Right ventricle myocardium superior (tissue), 1 donor: ENCODE results near the gene DGAT2. TPM values are rescaled to one million over a fixed set of nuclear protein-coding genes. Genes with fewer than 3 reads are reported as not detected.

ENCODE experiments used
- ATAC-seq: fragments of 200-7000 bp; cut with Tn5 transposase; one replicate; pipeline ENCODE4 v1.9.1; 2020; ENCODE audit warnings: mild to moderate bottlenecking; ENCODE audit not compliant: poor library complexity
- DNase-seq: peaks from one replicate; pipeline ENCODE4 v3.0.0-alpha.2; 2020
- intact Hi-C: fragments of 100-400 bp; cut with DNase I; formaldehyde crosslinking; loops from one replicate; pipeline ENCODE4 v1.11.2; 2022
- total RNA-seq: library from RNA; stranded (reverse); fragmentation: NEBNext Ultra II Directional; extraction: Animal tissue kit (Norgen Biotek cat#: 25700); gene quantifications from one replicate; pipeline ENCODE4 v1.2.1, GENCODE V29; 2021
- donor health status: DM: no; HTN: yes; CAD: no; lungs with severe emphysema.

The DGAT2 gene
- total RNA-seq, 1 donor from 2014 or later, result 20.7 TPM

GRCh38 chr11:75792127-75792731 lies 23.7 kb downstream of the DGAT2 start:
- intact Hi-C loops, result no loop called here
- ATAC-seq (no peak), DNase-seq (peak; percentile 22)

GRCh38 chr11:75792997-75793800 lies 24.6 kb downstream of the DGAT2 start:
- intact Hi-C loops, result no loop called here
- peak; percentile 76 for ATAC-seq
- peak; percentile 80 for DNase-seq

GRCh38 chr11:75793966-75794365 lies 25.4 kb downstream of the DGAT2 start:
- peak; percentile 46 for ATAC-seq
- intact Hi-C loops, result no loop called here

GRCh38 chr11:75795276-75796090 lies 26.9 kb downstream of the DGAT2 start:
- intact Hi-C loops, result no loop called here
- ATAC-seq, result peak; percentile 9

More at GRCh38 chr11:75793966-75794365, 25.4 kb downstream of the DGAT2 start:
- peak; percentile 51 for DNase-seq

GRCh38 chr11:75796091-75796435 lies 27.5 kb downstream of the DGAT2 start:
- no peak for ATAC-seq
- intact Hi-C loops, result no loop called here
- no peak for DNase-seq

More at GRCh38 chr11:75795276-75796090, 26.9 kb downstream of the DGAT2 start:
- peak; percentile 33 for DNase-seq

GRCh38 chr11:75797116-75797515 lies 28.5 kb downstream of the DGAT2 start:
- intact Hi-C loops, result no loop called here
- ATAC-seq (no peak), DNase-seq (peak; percentile 27)

- intact Hi-C loops, result no loop called here
- DNase-seq (peak; percentile 22), ATAC-seq (no peak)
These were observed 29.2 kb downstream of the DGAT2 start for GRCh38 chr11:75797792-75798191.

GRCh38 chr11:75800136-75800675 lies 31.6 kb downstream of the DGAT2 start:
- intact Hi-C loops, result loop anchor here (10.0 kb wide), 1 partner anchor 355 kb away; no protein-coding TSS in a partner anchor
- ATAC-seq (no peak), DNase-seq (peak; percentile 11)

- ATAC-seq, result no peak
- no peak for DNase-seq
- intact Hi-C loops, result loop anchor here (10.0 kb wide), 1 partner anchor 354 kb away; no protein-coding TSS in a partner anchor
These were observed 32.3 kb downstream of the DGAT2 start for GRCh38 chr11:75800728-75801361.

GRCh38 chr11:75801362-75802020 lies 32.9 kb downstream of the DGAT2 start:
- DNase-seq (peak; percentile 57), ATAC-seq (peak; percentile 47)
- intact Hi-C loops, result loop anchor here (2.0 to 10.0 kb wide), 2 partner anchors 65 to 353 kb away; no protein-coding TSS in a partner anchor

- ATAC-seq (peak; percentile 8), DNase-seq (no peak)
- intact Hi-C loops, result loop anchor here (2.0 to 10.0 kb wide), 2 partner anchors 65 to 353 kb away; no protein-coding TSS in a partner anchor
These were observed 33.7 kb downstream of the DGAT2 start for GRCh38 chr11:75802021-75802912.

GRCh38 chr11:75802913-75803820 lies 34.6 kb downstream of the DGAT2 start:
- intact Hi-C loops, result loop anchor here (2.0 to 10.0 kb wide), 2 partner anchors 64 to 352 kb away; no protein-coding TSS in a partner anchor
- DNase-seq (peak; percentile 70), ATAC-seq (peak; percentile 92)

GRCh38 chr11:75809111-75809510 lies 40.5 kb downstream of the DGAT2 start:
- DNase-seq, result no peak
- no peak for ATAC-seq
- intact Hi-C loops, result loop anchor here (10.0 kb wide), 1 partner anchor 346 kb away; no protein-coding TSS in a partner anchor

- ATAC-seq (no peak), DNase-seq (no peak)
- intact Hi-C loops, result loop anchor here (10.0 kb wide), 1 partner anchor 345 kb away; no protein-coding TSS in a partner anchor
These were observed 41.4 kb downstream of the DGAT2 start for GRCh38 chr11:75809991-75810390.

- no peak for ATAC-seq
- DNase-seq, result no peak
- intact Hi-C loops, result no loop called here
These were observed 42.2 kb downstream of the DGAT2 start for GRCh38 chr11:75810637-75811390.
